ENCODE results near the gene SMIM43. TPM values are rescaled to one million over a fixed set of nuclear protein-coding genes. Genes with fewer than 3 reads are reported as not detected.

Gene SMIM43
- total RNA-seq (not detected), polyA plus RNA-seq (not detected)

GRCh38 chr4:121764702-121765367, at the start of gene SMIM43:
SMIM43 (minus strand) TSS chr4:121765164; CDS start chr4:121765105, 59 bp downstream.
- Histone ChIP-seq H3K36me3 (ENCODE audit: control insufficient read depth in 4 of 4, insufficient read depth in 3 of 4, low read depth in 1 of 4, low read length in 3 of 4) (no peaks in the 10 kb centered on the region), H3K9ac (ENCODE audit: low read depth in 1 of 2, low read length in 2 of 2) (no peak within 1 kb of the TSS), H3K27me3 (ENCODE audit: control insufficient read depth in 4 of 4, insufficient read depth in 4 of 4, low read length in 3 of 4) (peaks cover 2 to 10% (median 4%) of the 10 kb centered on the region in 4 donors), H3K27ac (ENCODE audit: low read depth in 1 of 2, low read length in 2 of 2) (no peak within 1 kb of the TSS), H3K9me3 (ENCODE audit: control insufficient read depth in 4 of 4, low read length in 3 of 4) (no peaks in the 10 kb centered on the region), H3K4me1 (ENCODE audit: control insufficient read depth in 4 of 4, insufficient read depth in 4 of 4, low read length in 3 of 4) (peaks cover 3 to 11% (median 6%) of the 10 kb centered on the region in 4 donors), H3K4me3 (ENCODE audit: low read depth in 1 of 3, low read length in 3 of 3) (no peak within 1 kb of the TSS)
- 3% methylated on average over 75 of the region's 75 CpGs for WGBS
- TF ChIP-seq EGR1 (IDR thresholded peaks at IDR 0.05; ENCODE audit: low read depth in 2 of 2) = no peak
- TF ChIP-seq FOXA1 (IDR thresholded peaks at IDR 0.05) = no peak
- TF ChIP-seq ZBTB33 (IDR thresholded peaks at IDR 0.05) = no peak
- TF ChIP-seq HNF4A (conservative IDR thresholded peaks at IDR 0.05) = no peak
- no peak for TF ChIP-seq ATF3 (IDR thresholded peaks at IDR 0.05)
- no peak for TF ChIP-seq RXRA (IDR thresholded peaks at IDR 0.05)
- no peak for TF ChIP-seq CTCF (IDR thresholded peaks at IDR 0.05; ENCODE audit: low read depth, low read length, missing input control)
- TF ChIP-seq MAX (IDR thresholded peaks at IDR 0.05) = no peak
- no peak for TF ChIP-seq FOXA2 (IDR thresholded peaks at IDR 0.05)
- no peak for TF ChIP-seq REST (IDR thresholded peaks at IDR 0.05)
- no peak for TF ChIP-seq JUND (IDR thresholded peaks at IDR 0.05)
- TF ChIP-seq SP1 (IDR thresholded peaks at IDR 0.05) = no peak
- no peak for TF ChIP-seq NR2F2 (IDR thresholded peaks at IDR 0.05)
- TF ChIP-seq RAD21 (IDR thresholded peaks at IDR 0.05) = no peak
- no peak for TF ChIP-seq GABPA (IDR thresholded peaks at IDR 0.05 in 1 of 2, conservative IDR thresholded peaks at IDR 0.05 in 1 of 2)
- TF ChIP-seq TAF1 (conservative IDR thresholded peaks at IDR 0.05) = no peak
- no peak for TF ChIP-seq YY1 (IDR thresholded peaks at IDR 0.05)
- no peak for DNase-seq (ENCODE audit: low spot score)

Data from liver (tissue), 9 donors.